Measurements from ENCODE around the gene EZH1. TPM values are rescaled to one million over a fixed set of nuclear protein-coding genes. Genes with fewer than 3 reads are reported as not detected.
A peak's percentile ranks its signal among the peaks of the same experiment; 100 is the strongest.
"Not testable (repeated sequence)": the region's sequence is repeated elsewhere in the genome, so short reads cannot be mapped to it uniquely, and the experiment has no call there.

Gene EZH1
- total RNA-seq, 2 experiments from 2014 or later, result 31.9 to 34.0 TPM

DNA sequence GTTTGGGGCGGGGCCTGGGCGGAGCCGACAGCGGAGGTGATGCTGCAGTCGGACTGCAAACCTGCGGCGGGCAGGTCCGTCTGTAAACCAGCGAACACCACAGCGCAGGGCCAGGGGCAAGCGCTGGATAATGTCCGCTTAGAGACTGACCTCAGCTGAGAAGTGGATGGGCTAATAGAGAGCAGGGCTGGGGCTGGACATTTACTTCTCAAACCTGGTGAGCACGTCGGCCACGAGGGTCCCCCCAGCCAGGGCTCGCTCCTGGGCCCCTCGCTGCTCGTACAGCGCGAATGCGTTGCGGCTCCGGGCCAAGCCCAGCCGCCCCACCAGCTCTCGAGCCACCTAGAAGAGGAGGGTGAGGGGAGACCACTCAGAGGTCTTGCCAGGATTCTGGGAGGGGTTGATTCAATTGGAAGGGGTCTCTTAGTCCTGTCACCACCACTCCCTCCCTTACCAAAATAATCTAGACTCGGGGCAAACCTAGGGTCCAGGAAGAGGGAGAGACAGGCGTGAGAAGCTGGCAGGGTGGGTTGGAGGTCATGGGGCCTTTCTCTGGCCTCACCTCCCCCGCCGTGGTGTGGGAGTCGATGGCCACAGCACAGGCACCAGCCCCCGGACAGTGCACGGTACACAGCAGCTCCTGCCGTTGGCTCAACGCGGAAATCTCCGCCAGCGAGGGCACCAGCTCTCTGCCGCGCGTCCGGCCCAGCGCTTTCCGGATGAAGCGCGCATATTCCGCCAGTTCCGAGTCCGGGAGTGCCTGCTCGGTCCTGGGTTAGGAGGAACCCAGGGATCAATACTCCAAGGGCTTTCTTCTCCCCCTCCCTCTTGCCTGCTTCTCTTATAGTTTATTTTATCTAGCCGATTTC is 73.8 kb downstream of the EZH1 start:
- no peak for DNase-seq
- CTCF ChIA-PET, result interaction anchor here (0.5 to 1.9 kb wide), 5 partner anchors 9 to 231 kb away, joined by 3 to 6 read pairs (median 4); partner anchors contain the start of gene BECN1
- Mint-ChIP-seq H3K36me3 (ENCODE audit: low read depth) (peaks cover 3% of the 10 kb centered on the region), H3K4me1 (ENCODE audit: low read depth) (peaks cover 28% of the 10 kb centered on the region), H3K9me3 (no peaks in the 10 kb centered on the region), H3K27me3 (ENCODE audit: low read depth) (peaks cover 48% of the 10 kb centered on the region), H3K27ac (no peak overlapping the region), H3K4me3 (peak overlapping the region; percentile 68)
- intact Hi-C loops (cut with micrococcal nuclease), result loop anchor here (10.0 kb wide), 2 partner anchors 246 to 326 kb away; partner anchors contain the start of gene CAVIN1

DNA sequence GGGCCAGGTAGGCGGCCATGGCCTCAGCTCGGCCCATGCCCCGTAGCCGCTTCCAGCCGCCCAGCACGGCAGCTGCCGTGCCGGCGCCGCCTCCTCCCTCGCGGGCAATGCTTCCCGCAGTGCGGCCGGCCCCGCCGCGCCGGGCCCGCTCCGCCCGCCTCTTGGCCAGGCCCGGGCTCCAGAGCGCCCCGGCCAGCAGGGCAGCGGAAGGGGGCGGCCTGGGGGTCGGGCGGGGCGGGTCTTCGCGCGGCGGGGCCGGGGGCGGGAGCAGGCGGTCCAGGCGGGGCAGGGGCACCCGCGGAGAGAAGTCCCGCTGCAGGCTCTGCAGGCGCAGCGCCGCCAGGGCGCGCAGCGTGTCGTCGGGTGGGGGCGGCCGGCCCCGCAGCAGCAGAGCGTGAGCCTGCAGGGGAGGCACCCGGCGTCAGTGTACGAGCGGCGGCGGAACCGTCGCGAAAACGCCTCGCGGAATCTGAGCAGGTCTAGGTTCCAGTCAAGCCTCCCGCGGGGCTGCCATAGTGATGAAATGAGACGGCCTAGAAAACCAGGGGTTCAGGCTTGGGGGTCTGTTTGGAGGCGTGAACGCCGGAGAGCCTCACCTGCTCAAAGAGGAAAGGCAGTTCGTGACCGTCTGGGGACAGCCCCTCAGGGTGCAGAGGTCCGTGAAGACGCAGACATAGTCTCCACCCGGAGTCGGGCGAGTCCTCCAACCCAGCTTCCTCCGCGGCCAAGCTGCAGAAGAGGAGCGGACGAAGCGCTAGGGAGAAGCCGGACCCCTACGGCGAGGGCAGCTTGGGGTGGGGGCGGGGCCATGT is 74.7 kb downstream of the EZH1 start:
- peaks cover 25% of the 10 kb centered on the region for H3K4me1 Mint-ChIP-seq (ENCODE audit: low read depth)
- no peaks in the 10 kb centered on the region for H3K9me3 Mint-ChIP-seq
- peaks cover 43% of the 10 kb centered on the region for H3K27me3 Mint-ChIP-seq (ENCODE audit: low read depth)
- H3K27ac Mint-ChIP-seq, result no peak overlapping the region
- DNase-seq, result peak; percentile 58
- intact Hi-C loops (cut with micrococcal nuclease), result loop anchor here (10.0 kb wide), 2 partner anchors 245 to 325 kb away; partner anchors contain the start of gene CAVIN1
- peaks cover 7% of the 10 kb centered on the region for H3K36me3 Mint-ChIP-seq (ENCODE audit: low read depth)
- CTCF ChIA-PET, result interaction anchor here (0.6 to 1.9 kb wide), 3 partner anchors 9 to 244 kb away, joined by 3 to 6 read pairs (median 6); partner anchors contain the start of gene PSMC3IP
- H3K4me3 Mint-ChIP-seq, result peak overlapping the region; percentile 68

DNA sequence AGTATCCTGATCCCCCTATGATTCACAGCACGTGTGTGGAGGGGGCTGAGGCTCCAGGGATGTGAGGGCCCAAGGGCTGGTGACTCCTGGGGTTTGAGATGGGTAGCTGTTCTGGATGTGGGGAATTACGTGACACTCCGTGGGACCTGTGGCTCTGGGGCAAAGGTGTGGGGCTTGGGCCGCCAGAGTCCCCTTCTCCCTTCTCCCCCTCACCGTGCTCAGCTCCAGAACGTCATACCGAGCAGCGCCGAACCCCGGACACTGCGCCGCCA is 75.2 kb downstream of the EZH1 start:
- peak overlapping the region; percentile 11 for H3K4me3 Mint-ChIP-seq
- DNase-seq, result no peak
- peaks cover 7% of the 10 kb centered on the region for H3K36me3 Mint-ChIP-seq (ENCODE audit: low read depth)
- H3K27me3 Mint-ChIP-seq (ENCODE audit: low read depth), result peaks cover 37% of the 10 kb centered on the region
- CTCF ChIA-PET, result interaction anchor here (0.6 to 1.9 kb wide), 4 partner anchors 10 to 244 kb away, joined by 3 to 6 read pairs (median 4); partner anchors contain the start of gene PSMC3IP
- H3K4me1 Mint-ChIP-seq (ENCODE audit: low read depth), result peaks cover 21% of the 10 kb centered on the region
- H3K27ac Mint-ChIP-seq, result no peak overlapping the region
- intact Hi-C loops (cut with micrococcal nuclease), result no loop called here
- H3K9me3 Mint-ChIP-seq, result no peaks in the 10 kb centered on the region

GRCh38 chr17:42667088-42667951 is 77.5 kb downstream of the EZH1 start:
- peaks cover 15% of the 10 kb centered on the region for H3K4me1 Mint-ChIP-seq (ENCODE audit: low read depth)
- no peak for DNase-seq
- H3K27ac Mint-ChIP-seq, result no peak overlapping the region
- H3K4me3 Mint-ChIP-seq, result no peak overlapping the region
- CTCF ChIA-PET, result interaction anchor here (0.6 kb wide), 1 partner anchor 39 kb away, joined by 9 read pairs; no protein-coding TSS in a partner anchor
- H3K27me3 Mint-ChIP-seq (ENCODE audit: low read depth), result peaks cover 27% of the 10 kb centered on the region
- intact Hi-C loops (cut with micrococcal nuclease), result no loop called here
- no peaks in the 10 kb centered on the region for H3K9me3 Mint-ChIP-seq
- H3K36me3 Mint-ChIP-seq (ENCODE audit: low read depth), result peaks cover 7% of the 10 kb centered on the region

DNA sequence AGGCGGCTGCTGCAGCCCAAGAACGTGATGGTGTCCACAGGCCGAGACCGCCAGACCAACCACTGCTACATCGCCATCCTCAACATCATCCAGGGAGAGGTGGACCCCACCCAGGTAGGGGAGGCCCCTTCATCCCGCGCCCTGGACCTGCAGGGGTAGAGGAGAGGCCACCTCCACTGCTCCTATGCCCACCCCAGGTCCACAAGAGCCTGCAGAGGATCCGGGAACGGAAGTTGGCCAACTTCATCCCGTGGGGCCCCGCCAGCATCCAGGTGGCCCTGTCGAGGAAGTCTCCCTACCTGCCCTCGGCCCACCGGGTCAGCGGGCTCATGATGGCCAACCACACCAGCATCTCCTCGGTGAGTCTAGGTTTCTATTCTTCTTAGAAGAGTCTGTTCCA is 78.7 kb downstream of the EZH1 start:
- H3K4me1 Mint-ChIP-seq (ENCODE audit: low read depth); DNase-seq; H3K27ac Mint-ChIP-seq; intact Hi-C loops (cut with micrococcal nuclease); CTCF ChIA-PET; H3K9me3 Mint-ChIP-seq; H3K36me3 Mint-ChIP-seq (ENCODE audit: low read depth); H3K4me3 Mint-ChIP-seq: not testable (repeated sequence)
- peaks cover 17% of the 10 kb centered on the region for H3K27me3 Mint-ChIP-seq (ENCODE audit: low read depth)

DNA sequence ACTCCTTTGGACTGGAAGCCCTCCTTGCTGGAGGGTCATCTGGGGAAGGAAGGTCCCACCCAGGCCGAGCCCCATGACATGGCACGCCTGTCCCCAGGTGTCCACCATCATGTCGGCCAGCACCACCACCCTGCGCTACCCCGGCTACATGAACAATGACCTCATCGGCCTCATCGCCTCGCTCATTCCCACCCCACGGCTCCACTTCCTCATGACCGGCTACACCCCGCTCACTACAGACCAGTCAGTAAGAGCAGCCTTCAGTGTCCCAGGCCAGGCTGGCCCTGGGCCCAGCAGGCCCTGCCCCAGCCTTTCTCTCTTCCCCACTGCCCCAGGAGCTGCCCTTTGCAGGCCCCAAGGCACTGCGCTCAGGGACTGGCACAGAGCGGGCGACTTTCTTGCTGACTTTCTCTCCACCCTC is 79.2 kb downstream of the EZH1 start:
- peaks cover 4% of the 10 kb centered on the region for H3K4me1 Mint-ChIP-seq (ENCODE audit: low read depth)
- no peak overlapping the region for H3K4me3 Mint-ChIP-seq
- CTCF ChIA-PET, result no interaction called here

DNA sequence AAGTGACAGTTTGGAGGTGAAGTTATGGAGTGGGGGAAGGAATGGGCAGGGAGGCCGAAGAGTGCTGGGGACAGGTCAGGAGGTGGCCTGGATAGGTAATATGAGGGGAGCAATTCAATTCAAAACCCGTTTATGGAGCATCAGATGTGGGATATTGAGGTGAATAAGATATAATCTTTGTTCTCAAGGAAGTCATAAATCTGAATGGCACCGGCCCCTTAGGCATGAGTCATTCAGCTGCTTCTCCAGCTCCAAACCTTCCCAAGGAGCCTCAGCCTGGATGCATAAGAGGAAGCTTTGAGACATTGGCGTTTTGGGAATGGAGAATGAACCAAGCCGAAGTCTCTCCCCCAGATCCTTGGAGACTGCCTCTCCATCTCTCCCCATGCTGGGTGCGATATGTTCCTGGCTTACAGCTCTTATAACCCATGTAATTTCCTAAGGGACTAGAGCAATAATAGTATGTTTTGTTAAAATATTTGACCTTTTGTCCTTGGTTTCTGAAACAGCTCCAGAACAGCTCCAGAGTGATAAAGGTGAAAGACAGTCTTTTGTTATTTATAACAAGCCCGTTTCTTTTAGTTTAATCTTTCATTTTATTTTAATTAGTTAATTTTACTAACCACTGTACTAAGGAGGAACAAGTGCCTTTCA is 84.0 kb downstream of the EZH1 start:
- CTCF ChIA-PET, result interaction anchor here (1.0 to 1.6 kb wide), 4 partner anchors 11 to 103 kb away, joined by 3 to 5 read pairs (median 4); no protein-coding TSS in a partner anchor
- peaks cover 3% of the 10 kb centered on the region for H3K9me3 Mint-ChIP-seq
- H3K27ac Mint-ChIP-seq, result no peak overlapping the region
- no peak for DNase-seq
- intact Hi-C loops (cut with micrococcal nuclease), result no loop called here
- no peak overlapping the region for H3K4me3 Mint-ChIP-seq
- H3K36me3 Mint-ChIP-seq (ENCODE audit: low read depth), result peaks cover 3% of the 10 kb centered on the region
- H3K27me3 Mint-ChIP-seq (ENCODE audit: low read depth), result no peaks in the 10 kb centered on the region
- H3K4me1 Mint-ChIP-seq (ENCODE audit: low read depth), result peaks cover 18% of the 10 kb centered on the region

More for the DNA sequence above, 79.2 kb downstream of the EZH1 start:
- no peak overlapping the region for H3K27ac Mint-ChIP-seq
- H3K36me3 Mint-ChIP-seq (ENCODE audit: low read depth), result peaks cover 7% of the 10 kb centered on the region
- peaks cover 12% of the 10 kb centered on the region for H3K27me3 Mint-ChIP-seq (ENCODE audit: low read depth)
- intact Hi-C loops (cut with micrococcal nuclease), result no loop called here
- H3K9me3 Mint-ChIP-seq, result no peaks in the 10 kb centered on the region
- no peak for DNase-seq

GRCh38 chr17:42659932-42660274 is 84.9 kb downstream of the EZH1 start:
- CTCF ChIA-PET, result interaction anchor here (0.9 to 1.2 kb wide), 2 partner anchors 17 to 20 kb away, joined by 3 to 4 read pairs; partner anchors contain the start of gene PLEKHH3
- intact Hi-C loops (cut with micrococcal nuclease), result loop anchor here (5.0 kb wide), 2 partner anchors 53 to 83 kb away; partner anchors contain the start of genes PSMC3IP, RETREG3 and TUBG1
- not testable (repeated sequence) for H3K27me3 Mint-ChIP-seq (ENCODE audit: low read depth)

DNA sequence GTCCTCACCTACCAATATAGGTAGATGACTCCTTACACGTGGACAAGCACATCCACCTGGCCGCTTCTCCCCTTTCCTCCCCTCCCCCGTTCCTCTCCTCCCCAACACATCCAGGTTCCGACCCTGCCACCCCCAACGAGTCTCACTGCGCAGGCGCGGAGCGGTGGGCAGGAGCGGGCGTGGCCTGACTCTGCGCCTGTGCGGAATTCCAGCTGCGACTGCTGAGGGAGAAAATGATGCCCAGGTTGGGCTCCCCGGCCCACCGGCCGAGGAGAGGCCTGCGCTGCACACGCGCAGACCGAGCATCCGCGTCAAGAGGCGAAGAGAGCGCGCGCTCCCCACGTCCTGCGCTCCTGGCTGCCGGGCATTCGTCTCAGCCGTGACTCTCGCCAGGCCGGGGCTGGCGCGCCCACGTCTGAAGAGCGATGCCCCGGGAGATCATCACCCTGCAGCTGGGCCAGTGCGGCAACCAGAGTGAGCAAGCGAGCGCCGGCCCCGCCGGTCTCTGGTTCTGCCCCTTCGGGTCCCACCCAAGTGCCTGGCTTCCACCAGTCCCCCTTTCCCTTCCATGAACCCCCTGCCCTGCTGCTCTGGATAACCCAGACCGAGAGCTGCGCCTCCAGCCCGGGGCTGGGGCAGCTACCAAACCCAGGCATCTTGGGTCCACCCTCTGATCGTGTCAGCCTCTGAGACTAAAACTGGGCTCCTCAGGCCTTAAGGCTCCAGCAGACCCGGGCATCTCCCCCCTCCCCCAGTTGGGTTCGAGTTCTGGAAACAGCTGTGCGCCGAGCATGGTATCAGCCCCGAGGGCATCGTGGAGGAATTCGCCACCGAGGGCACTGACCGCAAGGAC is 85.5 kb downstream of the EZH1 start, which contains the start of gene TUBG2:
Gene TUBG2 (plus strand): TSS at position 206 of the 853 bp plus-strand sequence. CDS start 220 bp downstream, at position 426.
- Mint-ChIP-seq H3K9me3 (peaks cover 3% of the 10 kb centered on the region), H3K27ac (peak within 1 kb of the TSS; percentile 60), H3K4me1 (ENCODE audit: low read depth) (peaks cover 21% of the 10 kb centered on the region), H3K27me3 (ENCODE audit: low read depth) (no peaks in the 10 kb centered on the region), H3K4me3 (peak within 1 kb of the TSS; percentile 87), H3K36me3 (ENCODE audit: low read depth) (no peaks in the 10 kb centered on the region)
- CTCF ChIA-PET, result interaction anchor here (0.7 to 1.2 kb wide), 3 partner anchors 18 to 103 kb away, joined by 3 to 4 read pairs (median 4); partner anchors contain the start of gene PLEKHH3
- DNase-seq, result peak; percentile 77
- intact Hi-C loops (cut with micrococcal nuclease), result loop anchor here (5.0 kb wide), 2 partner anchors 52 to 82 kb away; partner anchors contain the start of genes PSMC3IP, RETREG3 and TUBG1

More at GRCh38 chr17:42659932-42660274, 84.9 kb downstream of the EZH1 start:
- H3K4me3 Mint-ChIP-seq, result peak overlapping the region; percentile 87
- DNase-seq; H3K9me3 Mint-ChIP-seq; H3K36me3 Mint-ChIP-seq (ENCODE audit: low read depth); H3K27ac Mint-ChIP-seq: not testable (repeated sequence)
- H3K4me1 Mint-ChIP-seq (ENCODE audit: low read depth), result peaks cover 21% of the 10 kb centered on the region

- H3K4me1 Mint-ChIP-seq (ENCODE audit: low read depth), result peaks cover 25% of the 10 kb centered on the region
- no peak for DNase-seq
- H3K27me3 Mint-ChIP-seq (ENCODE audit: low read depth), result peaks cover 7% of the 10 kb centered on the region
- peak overlapping the region; percentile 87 for H3K4me3 Mint-ChIP-seq
- H3K9me3 Mint-ChIP-seq, result peaks cover 3% of the 10 kb centered on the region
- H3K36me3 Mint-ChIP-seq (ENCODE audit: low read depth), result no peaks in the 10 kb centered on the region
- H3K27ac Mint-ChIP-seq, result peak overlapping the region; percentile 39
- intact Hi-C loops (cut with micrococcal nuclease), result loop anchor here (5.0 kb wide), 2 partner anchors 51 to 81 kb away; partner anchors contain the start of genes PSMC3IP, RETREG3 and TUBG1
- CTCF ChIA-PET, result interaction anchor here (1.7 kb wide), 1 partner anchor 79 kb away, joined by 3 read pairs; no protein-coding TSS in a partner anchor
Observed at GRCh38 chr17:42657824-42658588, 86.8 kb downstream of the EZH1 start.

Data from activated naive CD4-positive, alpha-beta T cell treated with anti-CD3 and anti-CD28 coated beads for 36 hours (primary cell).